NCI-H2196 treated with DMSO at 0.1 percent for 48 hours (cell line): ENCODE data around the gene HEXD.

Source experiments
- DNase-seq: peaks from one replicate; lab custom pipeline; 2025; ENCODE audit not compliant: unreplicated experiment; lab: John Stamatoyannopoulos, UW

Gene HEXD

DNA sequence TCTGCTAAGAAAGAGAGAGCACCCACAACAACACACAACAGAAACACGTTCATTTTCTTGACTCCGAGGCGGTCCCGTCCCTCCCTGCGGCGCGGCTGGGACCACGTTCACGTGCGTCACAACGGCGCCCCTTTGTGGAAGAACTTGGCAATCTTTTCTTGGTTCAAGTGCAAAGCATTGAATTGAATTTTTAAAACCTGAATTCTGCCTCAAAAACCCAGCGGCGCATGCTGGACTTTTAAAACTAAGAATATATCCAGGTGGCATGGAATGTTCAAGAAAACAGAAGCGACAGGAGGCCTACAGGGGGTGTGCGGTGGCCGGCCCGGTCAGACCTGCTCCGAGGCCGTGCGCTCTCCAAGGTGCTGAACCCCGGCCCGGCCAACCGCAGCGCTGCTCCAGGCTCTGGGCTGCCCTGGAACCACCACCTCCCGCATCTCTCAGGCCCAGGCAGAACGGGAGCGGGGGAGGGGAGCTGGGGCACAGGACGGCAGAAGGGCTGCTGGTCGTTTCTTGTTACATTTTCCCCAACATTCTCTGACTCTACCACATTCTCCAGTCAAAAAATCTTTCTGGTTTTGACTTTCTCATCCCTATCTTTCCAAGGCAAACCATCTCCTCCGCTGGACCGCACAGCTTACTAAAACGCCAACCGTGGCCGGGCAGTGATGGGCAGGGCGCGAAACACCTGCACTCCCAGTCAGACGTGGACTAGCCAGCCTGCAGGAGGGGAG lies 3.4 kb upstream of the HEXD start:
- DNase-seq = peak; percentile 51

DNA sequence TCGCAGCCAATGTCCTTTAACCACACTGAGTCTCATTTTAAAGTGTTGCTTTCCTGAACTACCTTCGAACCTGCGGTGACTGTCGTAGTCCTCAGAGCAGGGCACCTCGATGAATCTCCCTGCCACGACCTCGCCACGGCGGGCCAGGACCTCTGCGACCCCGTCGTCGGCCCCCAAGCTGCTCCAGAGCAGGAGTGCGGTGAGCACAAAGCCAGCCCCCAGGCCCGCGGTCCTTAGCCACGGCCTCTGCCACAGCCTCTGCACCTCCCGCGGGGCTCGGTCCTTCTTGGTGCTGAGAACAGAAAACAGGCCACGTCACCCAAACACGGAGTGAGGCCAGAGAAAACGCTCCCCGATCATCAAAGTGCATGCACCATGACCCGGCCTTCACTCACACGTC lies 2.8 kb upstream of the HEXD start:
- no peak for DNase-seq

DNA sequence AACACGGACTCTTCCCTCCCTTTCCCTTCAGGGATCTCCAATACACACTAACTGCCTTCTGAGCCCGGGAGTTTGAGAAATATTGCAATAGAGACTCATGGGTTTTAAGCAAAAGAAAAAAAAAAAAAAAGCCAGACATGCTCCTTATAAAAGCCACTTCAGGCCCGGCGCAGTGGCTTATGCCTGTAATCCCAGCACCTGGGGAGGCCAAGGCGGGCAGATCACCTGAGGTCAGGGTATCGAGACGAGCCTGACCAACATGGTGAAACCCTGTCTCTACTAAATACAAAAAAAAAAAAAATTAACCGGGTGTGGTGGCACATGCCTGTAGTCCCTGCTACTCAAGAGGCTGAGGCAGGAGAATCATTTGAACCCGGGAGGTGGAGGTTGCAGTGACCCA lies 2.4 kb upstream of the HEXD start:
- no peak for DNase-seq

GRCh38 chr17:82416264-82416663 lies 1.9 kb upstream of the HEXD start:
- no peak for DNase-seq

DNA sequence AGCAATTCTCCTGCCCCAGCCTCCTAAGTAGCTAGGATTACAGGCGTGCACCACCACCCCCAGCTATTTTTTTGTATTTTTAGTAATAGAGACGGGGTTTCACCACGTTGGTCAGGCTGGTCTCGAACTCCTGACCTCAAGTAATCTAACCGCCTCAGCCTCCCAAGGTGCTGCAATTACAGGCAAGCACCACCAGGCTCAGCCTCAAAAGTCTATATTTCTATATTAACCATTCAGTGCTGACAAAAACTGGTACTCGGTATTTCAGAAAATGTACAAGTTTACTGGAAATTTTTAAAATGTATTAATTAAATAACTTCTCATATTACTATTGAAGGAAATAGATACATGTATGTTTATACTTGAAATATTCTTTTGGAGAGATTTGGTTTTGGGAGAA lies 1.4 kb upstream of the HEXD start:
- no peak for DNase-seq

DNA sequence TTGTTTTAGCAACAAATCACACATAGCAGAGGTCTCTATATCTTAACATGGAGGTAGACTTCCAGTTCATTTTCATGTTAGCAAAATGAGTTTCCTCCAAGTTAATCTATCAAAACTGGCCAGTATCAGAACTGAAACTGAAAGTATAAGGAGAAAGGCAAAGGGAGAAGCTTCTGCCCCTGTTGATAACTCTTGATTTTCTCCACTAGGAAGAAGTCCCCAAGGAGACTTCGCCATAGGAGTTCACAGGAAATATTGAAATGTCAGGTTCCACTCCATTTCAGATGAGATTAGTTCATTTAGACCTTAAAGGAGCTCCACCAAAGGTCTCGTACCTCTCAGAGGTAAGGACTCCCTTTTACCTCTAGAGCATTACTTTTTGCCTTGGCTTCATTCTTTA lies 1.4 kb downstream of the HEXD start:
- DNase-seq = no peak

DNA sequence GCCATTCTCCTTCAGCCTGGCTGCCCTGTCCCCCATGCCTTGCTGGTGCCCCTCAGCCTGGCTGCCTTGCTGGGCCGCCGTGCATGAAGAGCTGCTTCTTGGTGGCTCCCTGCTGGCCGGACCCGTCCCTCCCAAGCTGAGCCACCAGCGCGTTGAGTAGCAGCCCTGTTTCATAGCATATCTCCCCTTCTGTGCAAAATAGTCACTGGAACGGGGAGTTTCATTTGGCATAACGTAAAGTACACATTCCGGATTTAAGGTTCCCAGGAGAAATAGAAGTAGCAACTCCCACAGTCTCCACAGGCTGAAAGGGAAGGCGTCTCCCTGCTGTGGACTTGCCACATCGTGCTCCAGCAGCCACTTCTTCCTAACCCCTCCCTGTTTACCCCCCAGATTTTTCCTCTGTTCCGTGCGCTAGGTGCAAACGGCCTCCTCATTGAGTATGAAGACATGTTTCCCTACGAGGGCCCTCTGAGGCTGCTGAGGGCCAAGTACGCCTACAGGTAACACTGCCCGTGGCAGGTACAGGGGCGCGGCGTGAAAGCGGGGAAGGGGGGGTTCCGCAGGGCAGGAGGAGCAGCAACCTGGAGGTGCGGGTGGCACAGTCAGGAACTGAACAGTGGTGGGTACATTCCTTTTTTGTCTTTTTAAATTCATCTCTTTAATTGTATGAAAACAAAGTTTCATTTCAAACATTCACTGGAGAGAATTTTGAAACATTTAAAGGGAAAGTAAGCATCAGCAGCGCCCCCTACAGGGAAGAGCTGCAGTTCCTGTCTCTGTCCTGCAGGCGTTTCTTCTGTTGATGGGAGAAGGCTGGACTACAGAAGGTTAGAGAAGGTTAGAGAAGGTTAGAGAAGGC lies 6.1 kb downstream of the HEXD start:
- no peak for DNase-seq

GRCh38 chr17:82424863-82425159 lies 6.7 kb downstream of the HEXD start:
- DNase-seq = no peak

DNA sequence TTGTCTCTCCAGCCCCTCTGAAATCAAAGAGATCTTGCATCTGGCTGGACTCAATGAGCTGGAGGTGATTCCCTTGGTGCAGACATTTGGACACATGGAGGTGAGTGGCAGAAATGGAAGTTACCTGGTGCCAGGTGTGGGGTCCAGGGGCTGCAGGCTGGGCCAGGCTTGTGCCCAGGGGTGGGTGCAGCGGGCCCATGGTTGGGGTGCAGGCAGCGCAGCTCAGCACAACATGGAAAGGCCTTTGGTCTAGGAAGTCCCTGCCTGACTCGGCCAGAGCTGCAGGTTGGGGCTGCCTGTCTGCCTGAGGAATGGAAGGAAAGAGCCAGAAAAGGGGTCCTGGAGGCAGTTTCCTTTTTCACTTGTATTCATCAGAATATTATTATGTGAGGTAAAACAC lies 10.4 kb downstream of the HEXD start:
- DNase-seq = no peak

- DNase-seq = no peak
Measured at GRCh38 chr17:82429824-82430223, 11.7 kb downstream of the HEXD start.

- DNase-seq = no peak
Measured at GRCh38 chr17:82432017-82432416, 13.9 kb downstream of the HEXD start.

GRCh38 chr17:82433560-82434215 lies 15.5 kb downstream of the HEXD start:
- DNase-seq = no peak

GRCh38 chr17:82434216-82434565 lies 16.0 kb downstream of the HEXD start:
- DNase-seq = no peak

GRCh38 chr17:82435103-82435502 lies 17.0 kb downstream of the HEXD start:
- no peak for DNase-seq

GRCh38 chr17:82435601-82436583 lies 17.7 kb downstream of the HEXD start:
- no peak for DNase-seq

- DNase-seq = no peak
Measured at GRCh38 chr17:82436601-82437324, 18.6 kb downstream of the HEXD start.

DNA sequence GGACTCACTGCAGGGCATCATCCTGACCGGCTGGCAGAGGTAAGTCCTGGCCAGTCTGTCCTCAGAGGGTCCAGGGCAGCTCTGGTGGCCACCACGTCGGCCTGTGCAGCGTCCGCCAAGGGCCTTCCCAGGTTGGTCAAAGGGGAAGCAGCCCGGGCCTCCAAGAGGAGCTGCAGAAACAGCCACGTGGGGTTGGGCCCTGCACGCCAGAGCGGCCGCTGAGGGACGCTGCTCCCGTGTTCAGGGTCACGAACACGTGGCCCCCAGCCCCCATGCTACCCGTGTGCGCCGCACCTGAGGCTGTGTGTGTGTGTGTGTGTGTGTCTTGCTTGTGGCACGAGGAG lies 19.1 kb downstream of the HEXD start:
- DNase-seq = no peak

- DNase-seq = no peak
Measured at GRCh38 chr17:82438401-82439193, 20.4 kb downstream of the HEXD start.

DNA sequence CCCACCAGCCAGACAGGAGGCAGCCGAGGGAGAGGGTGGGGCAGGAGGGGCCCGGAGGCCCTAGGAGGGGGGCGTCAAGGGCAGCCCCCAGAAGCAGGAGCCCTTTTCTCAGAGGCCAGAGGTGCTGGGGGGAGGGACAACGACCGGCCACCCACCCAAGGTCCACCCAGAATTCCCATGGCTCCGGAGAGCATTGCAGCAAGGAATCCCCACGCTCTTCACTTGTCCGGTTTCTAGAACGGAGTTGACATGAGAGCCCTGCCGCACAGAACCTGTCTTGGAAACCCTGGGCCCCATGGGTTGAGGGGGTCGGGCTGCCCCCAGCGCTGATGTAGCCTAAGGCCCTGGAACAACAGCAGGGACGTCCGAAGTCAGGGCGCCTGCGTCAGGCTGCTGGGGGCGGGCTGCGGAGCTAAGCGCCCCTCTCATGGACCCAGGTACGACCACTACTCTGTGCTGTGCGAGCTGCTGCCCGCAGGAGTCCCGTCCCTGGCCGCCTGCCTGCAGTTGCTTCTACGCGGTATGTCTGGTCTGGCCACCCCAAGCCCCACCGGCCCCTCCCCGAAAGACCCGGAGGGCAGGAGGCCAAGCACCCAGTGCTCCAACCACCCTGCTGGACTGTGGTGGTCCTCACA lies 21.2 kb downstream of the HEXD start:
- DNase-seq = no peak
